Measurements from ENCODE around the gene GALNT7.
"Not testable (repeated sequence)": the region's sequence is repeated elsewhere in the genome, so short reads cannot be mapped to it uniquely, and the experiment has no call there.

Gene GALNT7

DNA sequence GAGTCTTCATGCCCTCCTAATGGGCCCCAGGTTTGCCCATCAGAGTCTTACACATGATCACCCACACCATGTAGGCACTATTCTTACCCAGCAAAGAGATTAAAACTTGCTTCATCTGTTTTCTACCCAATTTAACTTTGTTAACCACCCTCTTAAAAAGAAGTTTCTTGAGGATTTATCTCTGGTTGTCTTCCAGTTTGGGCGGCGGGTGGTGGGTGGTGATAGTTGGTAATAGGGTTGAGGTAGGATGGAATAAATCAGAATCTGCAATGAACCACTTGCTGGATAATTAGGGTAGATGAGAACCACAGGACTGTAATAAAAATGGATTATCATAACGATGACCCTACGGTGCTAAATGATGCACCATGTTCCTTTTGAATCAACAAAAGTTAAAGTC, 30.9 kb downstream of the GALNT7 start:
- no peak for DNase-seq

DNA sequence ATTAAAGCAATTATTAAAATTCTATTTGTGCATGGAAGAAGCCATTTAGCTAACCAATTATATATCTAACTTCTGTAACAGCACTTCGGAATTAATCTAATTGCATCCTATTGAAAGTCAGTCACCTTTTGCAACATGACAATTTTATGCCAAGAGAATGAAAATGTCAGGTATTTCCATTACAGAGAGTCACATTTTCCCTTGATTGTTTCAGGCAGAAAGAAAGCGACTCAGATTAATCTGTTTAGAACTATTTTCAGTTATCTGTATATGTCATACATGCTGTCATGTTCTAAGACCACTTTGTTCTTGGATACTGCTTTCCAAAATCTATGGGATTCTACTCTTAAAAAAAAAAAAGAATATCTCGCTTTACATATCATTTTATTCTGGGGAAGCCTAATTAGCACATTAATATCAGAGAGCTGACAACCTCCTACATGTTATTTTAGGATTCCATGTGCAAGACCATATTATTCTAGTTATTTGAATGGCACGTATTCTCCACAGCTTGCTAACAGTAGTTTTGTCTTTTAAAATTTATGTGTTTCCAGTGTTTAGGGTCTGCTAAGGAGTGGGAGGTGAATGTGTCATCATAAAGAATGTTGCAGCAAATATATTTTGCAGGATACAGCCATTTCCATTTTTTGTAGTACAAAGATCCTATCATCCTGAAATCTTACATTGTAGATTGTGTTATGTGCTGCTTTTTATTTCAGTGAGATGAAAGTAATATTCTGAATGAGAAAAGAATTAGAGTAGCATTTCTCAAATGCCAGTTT, 31.7 kb downstream of the GALNT7 start:
- no peak for DNase-seq

DNA sequence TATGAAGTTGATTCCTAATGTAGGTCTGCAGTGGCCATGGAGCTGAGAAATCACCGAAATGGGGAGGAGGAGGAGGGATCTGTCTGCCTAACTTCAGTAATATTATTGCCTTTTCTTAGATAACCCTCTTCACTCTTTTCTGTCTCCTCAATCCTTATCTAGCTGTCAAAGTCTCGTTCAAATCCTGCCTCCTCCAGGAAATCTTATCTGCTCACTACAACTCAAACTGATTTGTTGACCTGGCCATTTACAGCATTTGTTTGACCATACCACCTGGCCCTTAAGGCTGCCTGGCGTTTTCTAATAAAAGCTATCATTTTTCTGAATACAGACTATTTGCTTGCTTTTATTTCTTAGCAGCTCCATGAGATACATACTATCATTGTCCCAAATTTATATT, 33.8 kb downstream of the GALNT7 start:
- no peak for DNase-seq

DNA sequence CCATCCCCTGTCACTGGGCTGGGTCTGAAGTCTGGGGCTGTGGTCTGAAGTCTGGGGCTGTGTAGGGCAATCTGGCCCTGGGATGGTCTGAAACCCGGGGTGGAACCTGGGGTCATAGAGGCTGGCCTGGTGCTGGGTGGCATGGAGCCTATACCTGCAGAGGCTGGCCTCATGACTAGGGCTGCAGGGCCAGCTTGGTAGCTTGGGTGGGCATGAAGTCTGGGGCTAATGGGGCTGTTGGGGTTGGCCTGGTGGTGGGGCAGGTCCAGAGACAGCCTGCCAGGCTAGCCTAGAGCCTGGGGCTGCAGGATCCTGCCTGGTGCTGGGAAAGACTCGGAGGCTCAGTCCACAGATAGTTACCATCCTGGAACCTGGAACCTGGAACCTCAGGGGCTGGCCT, 37.0 kb downstream of the GALNT7 start:
- no peak for DNase-seq

DNA sequence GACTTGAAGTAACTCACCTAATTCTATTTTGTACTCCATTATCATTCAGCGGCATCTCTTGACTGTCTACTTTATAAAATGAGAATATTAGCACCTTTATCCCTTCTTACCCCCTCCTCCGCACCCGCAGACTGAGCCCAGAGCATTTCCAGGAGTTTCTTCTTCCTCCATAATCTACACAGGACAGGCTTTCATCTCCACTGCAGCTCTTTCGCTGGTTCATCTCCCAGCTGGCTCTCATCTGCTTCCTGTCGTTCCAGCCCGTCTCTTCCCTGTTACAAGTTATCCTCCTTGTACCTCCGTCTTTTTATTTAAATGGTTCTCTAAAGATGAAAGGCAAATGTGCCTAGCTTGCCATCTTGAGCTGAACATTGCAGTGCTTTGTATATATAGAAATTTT, 39.8 kb downstream of the GALNT7 start:
- no peak for DNase-seq

DNA sequence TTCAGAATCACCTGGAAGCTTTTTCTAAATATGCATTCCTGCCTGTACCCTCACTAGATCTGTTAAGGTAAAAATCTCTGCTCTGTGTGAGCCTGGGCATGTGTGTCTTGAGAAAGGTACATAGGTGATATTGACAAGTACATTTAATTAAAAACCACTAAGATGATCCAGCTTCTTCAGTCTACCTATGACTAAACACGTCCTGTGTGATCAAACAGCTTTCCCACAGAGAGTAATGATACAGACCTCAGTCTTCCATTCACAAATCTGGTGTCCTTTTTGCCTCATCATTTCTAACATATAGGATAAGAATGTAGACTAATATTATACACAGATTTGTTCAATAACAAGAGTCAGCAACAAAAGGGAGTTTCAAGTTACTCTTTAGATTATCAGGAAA, 42.6 kb downstream of the GALNT7 start:
- no peak for DNase-seq

DNA sequence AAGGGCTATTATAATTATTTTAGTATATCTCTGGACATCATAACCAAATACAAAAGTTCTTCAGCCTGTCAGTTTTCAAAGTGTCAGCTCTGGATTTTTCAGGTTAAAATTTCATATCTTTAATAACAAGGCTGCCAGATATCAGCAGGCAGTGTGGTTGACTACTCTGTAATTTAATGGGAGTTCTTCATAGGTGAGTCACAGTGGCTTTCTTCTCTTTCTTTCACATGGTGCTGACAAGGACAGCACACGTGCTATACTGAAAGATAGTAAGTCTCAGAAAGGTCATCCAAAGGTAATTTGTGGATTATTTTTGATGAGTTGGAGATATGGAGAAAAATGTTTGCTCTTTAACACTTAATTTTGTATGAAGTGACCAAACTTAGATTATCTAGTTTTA, 43.2 kb downstream of the GALNT7 start:
- peak; percentile 75 for DNase-seq

DNA sequence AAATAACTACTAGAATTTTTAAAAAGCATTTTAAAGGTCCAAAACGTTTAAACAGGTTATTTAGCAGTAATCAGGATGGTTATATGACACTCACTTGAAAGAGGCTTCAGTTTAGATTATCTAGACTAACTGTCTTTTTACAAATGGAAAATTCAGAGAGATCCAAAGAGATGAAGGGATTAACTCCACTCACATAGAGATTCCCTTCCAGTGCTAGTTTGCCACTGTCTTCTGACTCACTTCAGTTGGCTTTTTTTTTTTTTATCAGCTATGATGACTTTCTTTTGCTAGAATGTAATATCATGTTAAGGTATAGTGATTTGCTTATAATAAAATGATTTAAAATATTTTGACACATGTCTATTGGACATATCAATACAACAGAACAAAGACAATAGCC, 43.8 kb downstream of the GALNT7 start:
- DNase-seq = no peak

DNA sequence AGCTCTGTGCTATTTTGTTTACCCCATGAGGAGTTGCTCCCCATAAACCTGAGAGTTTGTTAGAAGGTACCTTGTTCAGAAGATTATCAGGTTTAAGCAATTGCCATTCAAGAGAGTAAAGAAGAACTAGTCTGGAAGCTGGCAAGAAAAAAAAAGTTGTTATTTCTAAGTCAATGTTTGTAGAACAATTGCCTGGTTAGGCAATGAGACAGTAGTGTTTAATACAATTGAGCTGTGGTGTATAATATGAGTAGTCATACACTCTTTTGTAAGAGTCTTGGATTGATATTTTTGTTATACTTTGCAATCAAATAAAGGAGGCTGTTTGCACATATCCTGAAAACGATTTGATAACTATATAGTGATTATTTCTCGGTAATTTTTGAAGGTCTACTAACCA, 44.7 kb downstream of the GALNT7 start:
- DNase-seq = no peak

DNA sequence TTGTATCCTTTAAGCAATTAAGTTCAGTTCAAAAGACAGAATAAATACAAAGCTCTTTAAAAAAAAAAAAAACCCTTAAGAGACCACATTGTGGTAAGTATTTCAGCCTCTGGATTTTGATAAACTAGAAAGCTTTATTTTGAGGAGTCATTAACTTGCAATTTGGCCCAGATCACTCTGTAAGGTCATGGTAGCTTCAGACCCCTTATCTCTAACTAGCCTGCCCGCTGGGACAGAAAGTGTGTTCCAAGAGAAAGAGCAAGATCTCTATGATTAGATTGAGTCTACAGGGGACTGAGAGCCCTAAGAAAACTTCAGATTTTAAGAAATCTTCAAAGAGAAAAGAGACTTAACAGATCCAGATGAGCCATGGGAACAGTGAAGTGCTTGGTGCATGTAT, 45.6 kb downstream of the GALNT7 start:
- DNase-seq = no peak

DNA sequence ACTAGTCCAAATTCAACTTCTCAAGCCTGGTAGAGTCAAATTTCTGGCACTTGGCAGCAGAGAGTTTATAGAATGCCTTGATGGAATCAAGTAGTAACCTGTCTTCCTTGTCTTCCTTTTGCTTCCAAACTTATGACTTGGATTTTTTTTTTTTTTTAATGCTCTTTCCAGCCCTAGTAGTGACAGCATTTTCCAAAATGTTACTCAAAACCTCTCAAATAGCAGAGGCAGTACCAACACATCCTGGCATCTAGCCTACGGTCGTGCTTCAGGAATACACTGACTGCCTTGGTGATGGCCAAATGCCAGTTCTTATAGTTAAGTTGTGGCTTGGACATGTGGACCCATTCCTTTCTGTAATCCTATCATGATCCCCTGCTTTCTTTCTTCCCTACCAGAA, 46.0 kb downstream of the GALNT7 start:
- DNase-seq = peak; percentile 63

DNA sequence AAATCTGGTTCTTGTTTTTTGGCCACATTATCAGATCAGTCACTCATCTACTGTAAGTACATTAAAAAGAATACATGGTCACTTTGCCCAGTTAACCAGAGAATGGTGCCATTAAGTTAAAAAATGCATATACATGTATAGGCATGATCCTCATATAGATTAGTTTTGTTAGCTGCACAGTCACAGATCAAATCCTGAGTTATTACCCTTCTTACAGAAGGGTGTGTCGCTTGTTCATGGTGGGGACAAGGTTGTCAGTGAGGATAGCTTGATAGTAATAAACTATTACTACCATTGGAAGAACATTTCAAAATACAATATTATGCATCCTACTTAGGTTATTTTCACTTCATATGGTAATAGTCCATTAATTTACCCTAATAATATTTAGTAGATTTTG, 48.5 kb downstream of the GALNT7 start:
- no peak for DNase-seq

DNA sequence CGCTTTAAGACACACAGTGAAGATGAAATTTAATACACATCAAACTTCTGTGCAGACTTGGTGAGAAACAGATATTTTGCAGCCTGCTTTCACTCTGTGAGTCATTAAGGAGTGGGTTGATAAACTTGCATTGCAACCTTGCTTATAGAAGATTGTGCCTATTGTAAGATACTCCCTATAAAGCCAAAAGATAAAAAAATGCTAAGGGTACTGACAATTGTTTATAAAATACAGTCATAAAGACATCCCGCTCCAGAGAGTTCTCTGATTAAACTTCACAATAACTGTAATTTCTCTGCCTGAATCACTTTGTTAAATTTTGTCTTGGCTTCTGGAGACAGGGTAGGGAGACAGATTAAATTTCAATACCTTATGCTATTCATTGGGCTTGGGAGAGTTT, 49.1 kb downstream of the GALNT7 start:
- DNase-seq = peak; percentile 45

DNA sequence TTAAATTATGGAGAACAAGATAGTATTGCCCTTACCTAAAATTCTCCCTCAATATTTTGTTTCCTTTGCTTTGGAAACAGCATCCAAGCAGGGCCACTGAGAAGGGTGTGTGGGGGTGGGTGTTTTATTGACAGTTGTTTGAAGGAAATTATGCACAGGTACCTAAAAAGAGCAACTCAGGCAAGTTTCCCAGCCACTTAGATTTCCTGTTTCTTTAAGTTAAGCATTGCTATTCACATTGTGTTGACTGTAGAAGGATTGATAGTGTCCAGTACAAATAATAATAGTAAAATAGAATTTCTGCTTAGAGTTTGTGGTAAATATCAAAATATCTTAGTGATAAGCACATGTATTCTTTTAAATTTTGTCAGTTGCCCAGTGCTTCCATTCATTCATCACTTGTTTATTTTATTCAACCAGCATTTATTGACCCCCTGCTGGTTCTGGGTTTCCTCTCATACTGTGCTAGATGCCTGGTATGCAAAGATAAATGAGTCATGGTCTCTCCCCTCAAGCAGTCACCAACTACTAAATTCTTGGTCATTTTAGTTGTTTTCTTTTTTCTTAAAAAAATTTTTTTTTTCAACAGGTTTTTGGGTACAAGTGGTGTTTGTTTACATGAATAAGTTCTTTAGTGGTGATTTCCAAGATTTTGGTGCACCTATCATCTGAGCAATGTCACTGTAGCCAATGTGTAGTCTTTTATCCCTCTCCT, 50.0 kb downstream of the GALNT7 start:
- DNase-seq = peak; percentile 98

DNA sequence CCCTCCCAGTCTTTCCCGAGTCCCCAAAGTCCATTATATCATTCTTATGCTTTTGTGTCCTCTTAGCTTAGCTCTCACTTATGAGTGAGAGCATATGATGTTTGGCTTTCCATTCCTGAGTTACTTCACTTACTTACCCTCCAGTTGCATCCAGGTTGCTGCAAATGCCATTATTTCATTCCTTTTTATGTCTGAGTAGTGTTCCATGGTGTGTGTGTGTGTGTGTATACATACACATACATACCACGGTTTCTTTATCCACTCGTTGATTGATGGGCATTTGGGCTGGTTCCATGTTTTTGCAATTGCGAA, 50.5 kb downstream of the GALNT7 start:
- not testable (repeated sequence) for DNase-seq

DNA sequence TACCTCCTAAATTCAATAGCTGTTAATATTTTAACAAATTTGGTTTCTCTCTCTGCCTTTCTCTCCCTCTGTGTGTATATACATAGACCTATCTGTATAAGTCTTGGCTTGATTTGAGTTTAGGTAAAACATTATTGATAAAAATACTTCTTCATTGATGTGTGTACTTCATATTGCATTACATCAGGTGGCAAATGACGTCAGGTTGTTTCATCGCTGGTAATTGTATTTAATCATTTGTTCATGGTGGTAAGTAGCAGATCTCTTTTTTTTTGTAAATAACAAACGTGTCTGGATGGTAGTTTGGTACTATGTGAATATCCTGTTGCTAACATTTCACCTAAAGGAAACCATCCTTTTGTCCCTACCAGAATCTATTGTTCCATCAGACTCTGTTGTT, 55.1 kb downstream of the GALNT7 start:
- no peak for DNase-seq

DNA sequence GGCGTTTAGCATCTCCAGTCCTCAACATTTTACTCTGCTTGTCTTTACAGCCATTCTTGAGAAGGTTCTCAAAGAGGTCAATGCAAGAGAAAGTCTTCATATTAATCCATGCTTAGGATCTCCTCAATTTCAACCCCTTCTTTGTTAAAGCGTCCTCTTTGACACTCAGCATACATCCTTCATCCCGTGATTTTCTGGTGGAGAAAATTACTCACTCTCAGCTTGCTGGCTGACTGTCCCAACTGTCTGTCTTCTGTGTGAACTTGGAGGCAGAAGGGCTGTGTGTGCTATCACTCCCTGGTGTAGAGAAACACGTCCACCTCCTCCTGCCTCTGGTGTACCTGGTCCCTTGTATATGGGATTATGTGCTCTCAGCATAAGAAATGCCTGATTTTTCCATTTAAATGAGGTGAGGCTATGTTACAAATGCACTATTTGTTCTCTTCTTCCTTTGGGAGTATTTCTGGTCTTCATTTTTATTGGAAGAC, 57.8 kb downstream of the GALNT7 start:
- no peak for DNase-seq

DNA sequence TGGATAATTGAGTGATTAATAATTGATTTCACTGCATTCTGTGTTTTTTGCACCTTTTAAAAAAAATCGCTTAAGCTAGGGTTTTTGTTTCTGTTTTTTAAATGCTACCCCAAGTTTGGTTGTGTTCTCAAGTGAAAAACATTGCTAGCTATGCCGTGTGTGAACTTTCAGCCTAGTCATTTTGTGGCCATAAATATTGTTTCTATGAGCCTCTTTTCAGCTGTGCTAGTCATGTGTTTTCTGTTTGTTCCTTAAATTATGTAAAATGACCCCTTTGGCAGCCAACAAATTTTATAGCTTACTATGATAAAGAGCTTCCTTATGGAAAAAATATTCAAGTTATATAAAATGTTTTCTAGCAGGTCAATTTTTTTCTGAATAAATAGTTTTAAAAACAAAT, 59.1 kb downstream of the GALNT7 start:
- no peak for DNase-seq

DNA sequence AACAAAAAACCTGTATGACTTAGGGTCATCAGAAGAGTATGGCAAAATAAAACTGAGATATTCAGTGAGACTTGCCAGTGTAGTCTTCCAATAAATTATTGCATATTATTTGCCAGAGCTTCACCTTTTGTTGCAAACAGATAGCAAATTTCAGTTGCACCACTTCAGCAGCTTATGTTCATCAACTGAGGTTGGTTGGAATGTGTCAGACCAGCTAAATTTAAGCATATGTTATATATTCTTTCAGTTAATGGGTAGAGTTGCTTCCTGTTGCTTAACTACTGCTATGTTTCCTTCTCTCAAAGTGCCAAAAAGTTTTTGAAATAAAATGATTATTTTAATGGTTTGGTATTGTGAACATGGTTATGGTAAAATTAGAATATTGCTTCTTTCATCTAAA, 61.5 kb downstream of the GALNT7 start:
- DNase-seq = no peak

DNA sequence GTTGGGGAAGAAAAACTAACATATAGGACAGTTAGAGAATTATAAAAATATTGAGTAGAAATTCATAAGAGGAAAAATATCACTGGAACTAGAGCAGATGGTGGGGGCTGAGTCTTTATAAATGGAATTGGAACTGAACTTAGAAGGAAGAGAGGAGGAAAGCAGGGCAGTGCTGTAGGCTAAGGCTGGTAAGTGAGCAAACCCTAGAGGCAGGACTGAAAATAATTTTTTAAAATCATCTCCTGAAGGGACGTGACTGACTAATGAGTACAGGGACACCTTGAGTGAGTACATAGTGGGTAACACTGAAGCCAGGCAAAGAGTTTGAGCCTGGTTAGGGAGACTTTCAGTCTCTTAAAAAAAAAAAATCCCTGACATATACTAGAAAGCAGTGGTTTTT, 63.3 kb downstream of the GALNT7 start:
- peak; percentile 19 for DNase-seq

DNA sequence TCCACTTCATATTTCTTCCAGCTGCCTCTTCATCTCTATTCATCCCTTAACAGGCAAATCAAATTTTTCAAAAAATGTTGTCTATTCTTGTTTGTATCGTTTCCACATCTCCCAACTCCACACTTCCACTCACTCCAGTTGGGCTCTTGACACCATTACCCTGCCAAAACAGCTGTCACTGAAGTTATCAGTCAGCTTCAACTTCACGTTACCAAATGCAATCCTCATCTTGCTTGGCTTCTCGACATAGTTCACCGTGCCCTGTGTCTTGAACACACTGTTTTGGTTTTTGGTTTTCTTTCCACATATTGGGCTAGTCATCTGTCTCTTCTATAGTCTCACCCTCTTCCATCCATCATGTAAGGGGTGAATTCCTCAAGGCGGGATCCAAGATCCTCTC, 65.2 kb downstream of the GALNT7 start:
- DNase-seq = no peak

DNA sequence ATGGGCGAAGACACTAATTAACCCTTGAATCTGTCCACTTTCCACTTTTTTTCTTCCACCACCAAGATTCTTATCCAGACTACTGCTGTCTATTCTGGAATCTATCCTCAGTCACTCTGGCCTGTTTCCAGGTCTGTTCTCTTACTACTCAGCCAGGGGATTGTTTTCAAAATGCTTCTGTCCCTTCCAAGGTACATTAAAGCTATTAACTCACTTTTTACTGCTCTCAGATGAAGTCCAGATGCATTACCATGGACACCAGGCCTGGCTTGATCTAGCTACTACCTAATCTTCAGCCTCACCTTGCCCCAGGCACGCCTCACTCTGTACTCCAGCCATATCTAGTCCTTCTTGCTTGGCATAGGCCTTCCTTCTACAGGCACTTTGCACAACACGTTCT, 66.4 kb downstream of the GALNT7 start:
- DNase-seq = no peak

DNA sequence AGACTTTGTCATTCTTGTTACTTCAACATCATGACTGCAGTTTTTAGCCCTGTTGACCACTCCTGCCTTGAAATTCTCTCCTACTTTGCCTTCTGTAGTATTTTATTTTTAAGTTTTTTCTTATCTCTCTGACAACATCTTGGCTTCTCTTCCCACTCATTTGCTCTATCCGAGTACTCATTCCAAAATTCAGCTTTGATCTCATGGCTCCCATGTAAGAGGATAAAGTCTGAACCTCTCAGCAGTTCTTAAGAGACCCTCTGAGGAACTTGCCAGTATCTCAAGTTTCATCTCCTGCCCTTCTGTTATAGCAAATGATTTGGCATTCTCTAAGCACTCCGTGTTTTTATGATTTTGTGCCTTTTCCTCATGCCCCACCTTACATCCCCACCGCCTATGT, 67.7 kb downstream of the GALNT7 start:
- DNase-seq = no peak

DNA sequence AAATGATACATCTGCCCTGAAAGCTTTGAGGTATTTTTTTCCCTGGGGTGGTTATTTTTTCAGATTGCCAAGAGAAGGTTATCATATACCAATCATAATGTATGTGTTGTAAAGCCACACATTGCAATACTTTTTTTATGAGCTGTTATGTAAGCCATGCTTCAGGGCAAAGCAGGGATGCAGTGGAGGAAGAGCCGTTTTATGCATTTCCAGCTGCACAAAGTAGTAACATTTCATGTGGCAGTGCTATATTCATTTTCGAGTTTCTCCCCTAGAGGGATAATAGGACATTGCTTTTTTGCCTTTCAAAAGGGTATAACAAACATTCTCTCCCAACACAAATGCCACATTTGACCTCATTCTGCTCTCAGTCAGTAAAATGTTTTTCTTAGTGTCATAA, 68.5 kb downstream of the GALNT7 start:
- DNase-seq = no peak

DNA sequence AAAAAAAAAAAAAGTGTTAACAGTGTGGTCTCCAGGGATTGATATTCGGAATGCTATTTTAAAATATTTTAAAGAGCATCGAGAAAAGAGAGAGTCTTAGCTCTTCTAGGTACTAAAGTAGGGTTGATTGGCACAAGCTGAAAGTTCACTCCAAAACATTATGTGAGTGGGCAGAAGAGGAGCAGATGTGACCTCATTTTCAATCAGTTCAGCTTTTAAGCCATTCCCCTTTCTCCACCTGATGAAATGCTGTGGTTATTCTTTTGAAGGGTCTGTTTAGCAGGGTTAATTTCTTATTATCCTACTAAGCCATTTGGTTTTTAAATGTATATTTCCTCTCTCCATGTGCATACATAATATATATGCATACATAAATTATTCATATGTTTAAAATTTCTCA, 69.2 kb downstream of the GALNT7 start:
- no peak for DNase-seq
